ENCODE measurements around the gene VGF.
"Not testable (repeated sequence)": the region's sequence is repeated elsewhere in the genome, so short reads cannot be mapped to it uniquely, and the experiment has no call there.

The VGF gene

GRCh38 chr7:101137651-101138212 is 27.6 kb downstream of the VGF start:
- DNase-seq (ENCODE audit: low read depth in 2 of 2) = no peak

- no peak for DNase-seq (ENCODE audit: low read depth in 2 of 2)
Observed at GRCh38 chr7:101134399-101134980, 30.9 kb downstream of the VGF start.

- no peak for DNase-seq (ENCODE audit: low read depth in 2 of 2)
Observed at GRCh38 chr7:101133621-101134398, 31.6 kb downstream of the VGF start.

- DNase-seq (ENCODE audit: low read depth in 2 of 2) = not testable (repeated sequence)
Observed at GRCh38 chr7:101132626-101133600, 32.5 kb downstream of the VGF start.

GRCh38 chr7:101129603-101130117 is 35.7 kb downstream of the VGF start:
- DNase-seq (ENCODE audit: low read depth in 2 of 2) = no peak

GRCh38 chr7:101128040-101128834 is 37.1 kb downstream of the VGF start:
- DNase-seq (ENCODE audit: low read depth in 2 of 2) = no peak

- DNase-seq (ENCODE audit: low read depth in 2 of 2) = no peak
Observed at GRCh38 chr7:101127460-101128039, 37.8 kb downstream of the VGF start.

- no peak for DNase-seq (ENCODE audit: low read depth in 2 of 2)
Observed at GRCh38 chr7:101126651-101127459, 38.5 kb downstream of the VGF start, which contains the start of gene SERPINE1. SERPINE1 (plus strand) TSS chr7:101127104; CDS start chr7:101128394, 1,290 bp downstream.

GRCh38 chr7:101125989-101126650 is 39.2 kb downstream of the VGF start:
- DNase-seq (ENCODE audit: low read depth in 2 of 2) = no peak

- DNase-seq (ENCODE audit: low read depth in 2 of 2) = no peak
Observed at GRCh38 chr7:101124376-101125056, 40.9 kb downstream of the VGF start.

GRCh38 chr7:101123703-101124068 is 41.7 kb downstream of the VGF start:
- no peak for DNase-seq (ENCODE audit: low read depth in 2 of 2)

- no peak for DNase-seq (ENCODE audit: low read depth in 2 of 2)
Observed at GRCh38 chr7:101122933-101123702, 42.3 kb downstream of the VGF start.

- no peak for DNase-seq (ENCODE audit: low read depth in 2 of 2)
Observed at GRCh38 chr7:101121991-101122932, 43.1 kb downstream of the VGF start.

- DNase-seq (ENCODE audit: low read depth in 2 of 2) = not testable (repeated sequence)
Observed at GRCh38 chr7:101121631-101121990, 43.8 kb downstream of the VGF start.

- no peak for DNase-seq (ENCODE audit: low read depth in 2 of 2)
Observed at GRCh38 chr7:101120315-101120714, 45.1 kb downstream of the VGF start.

GRCh38 chr7:101119876-101120275 is 45.5 kb downstream of the VGF start:
- no peak for DNase-seq (ENCODE audit: low read depth in 2 of 2)

GRCh38 chr7:101118856-101119255 is 46.5 kb downstream of the VGF start:
- DNase-seq (ENCODE audit: low read depth in 2 of 2) = no peak
